Peyer's patch (tissue), 4 donors: ENCODE measurements around the gene SMYD3. TPM values are rescaled to one million over a fixed set of nuclear protein-coding genes. Genes with fewer than 3 reads are reported as not detected.
"Not testable (repeated sequence)": the region's sequence is repeated elsewhere in the genome, so short reads cannot be mapped to it uniquely, and the experiment has no call there.

Experiments used
- DNase-seq, 3 donors: peaks; one replicate each; pipeline ENCODE4 v3.0.0-alpha.2; 2017 to 2019
- H3K27ac ChIP-seq, 4 donors: fragments of 200-600 bp; sonication (generic); one replicate each; pipeline ENCODE4 v1.5.1; 2016 to 2019
- H3K27me3 ChIP-seq, 2 donors: fragments of 200-600 bp; sonication (generic); one replicate each; pipeline ENCODE4 v1.5.1; 2019
- H3K36me3 ChIP-seq, 3 donors: fragments of 200-600 bp; sonication (generic); one replicate each; pipeline ENCODE4 v1.5.1; 2016 to 2019
- H3K4me1 ChIP-seq, 4 donors: fragments of 200-600 bp; sonication (generic); one replicate each; pipeline ENCODE4 v1.5.1; 2016 to 2019
- H3K4me3 ChIP-seq, 4 donors: fragments of 200-600 bp; sonication (generic); 1 replicate in 3 of 4; 2 replicates in 1 of 4; pipeline ENCODE4 v1.5.1; 2016 to 2019; ENCODE audit warnings: mild to moderate bottlenecking in 1 of 4
- H3K9me3 ChIP-seq, 4 donors: fragments of 200-600 bp; sonication (generic); one replicate each; pipeline ENCODE4 v1.5.1; 2016 to 2019; ENCODE audit warnings: mild to moderate bottlenecking in 1 of 4
- POLR2A ChIP-seq, 2 donors: fragments of 450-650 bp; IDR thresholded peaks; one replicate each; pipeline ENCODE4 v1.5.1; 2017; ENCODE audit warnings: antibody characterized with exemption in 2 of 2, mild to moderate bottlenecking in 2 of 2, moderate library complexity in 2 of 2
- total RNA-seq, 4 donors: library from RNA; depleted of rRNA; stranded (reverse); fragments of >200 nt; gene quantifications; one replicate each; pipeline ENCODE4 v1.1.0, GENCODE V29; 2016
- TF ChIP-seq, protein P1 (sequence below), 6 experiments: fragments of 450-650 bp in 4 of 6; fragments of 200-600 bp in 2 of 6; sonication (generic) in 1 of 6; IDR thresholded peaks; one replicate each; pipeline ENCODE4 v1.5.1; 2017 to 2019; ENCODE audit warnings: antibody characterized with exemption in 6 of 6, mild to moderate bottlenecking in 3 of 6, moderate library complexity in 1 of 6

SMYD3 gene
- total RNA-seq, 4 donors from 2014 or later = 19.8 to 55.3 (median 26.9) TPM

DNA sequence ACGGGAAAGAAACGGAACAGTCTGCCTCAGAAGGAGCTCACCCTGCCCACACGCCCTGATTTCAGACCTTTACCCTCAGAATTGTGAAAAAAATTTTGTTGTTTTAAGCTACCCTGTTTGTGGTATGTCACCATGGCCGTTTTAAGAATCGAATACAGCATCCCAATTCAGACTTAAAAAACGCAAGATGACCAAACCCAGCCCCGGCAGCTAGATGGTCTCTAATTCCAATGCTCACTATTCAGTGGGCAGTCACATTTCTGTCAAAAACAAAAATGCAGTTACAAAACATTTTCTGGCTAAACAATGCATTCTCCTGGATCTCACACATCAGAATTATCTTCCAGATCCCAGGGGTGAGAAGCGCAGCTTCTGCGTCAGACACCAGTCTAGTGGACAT is 527.5 kb downstream of the SMYD3 start:
- DNase-seq = no peak
- Histone ChIP-seq H3K4me1 (no peaks in the 10 kb centered on the region), H3K27ac (no peak overlapping the region), H3K27me3 (no peaks in the 10 kb centered on the region), H3K36me3 (no peaks in the 10 kb centered on the region), H3K4me3 (no peak overlapping the region), H3K9me3 (no peaks in the 10 kb centered on the region)
- TF ChIP-seq, protein P1, sequence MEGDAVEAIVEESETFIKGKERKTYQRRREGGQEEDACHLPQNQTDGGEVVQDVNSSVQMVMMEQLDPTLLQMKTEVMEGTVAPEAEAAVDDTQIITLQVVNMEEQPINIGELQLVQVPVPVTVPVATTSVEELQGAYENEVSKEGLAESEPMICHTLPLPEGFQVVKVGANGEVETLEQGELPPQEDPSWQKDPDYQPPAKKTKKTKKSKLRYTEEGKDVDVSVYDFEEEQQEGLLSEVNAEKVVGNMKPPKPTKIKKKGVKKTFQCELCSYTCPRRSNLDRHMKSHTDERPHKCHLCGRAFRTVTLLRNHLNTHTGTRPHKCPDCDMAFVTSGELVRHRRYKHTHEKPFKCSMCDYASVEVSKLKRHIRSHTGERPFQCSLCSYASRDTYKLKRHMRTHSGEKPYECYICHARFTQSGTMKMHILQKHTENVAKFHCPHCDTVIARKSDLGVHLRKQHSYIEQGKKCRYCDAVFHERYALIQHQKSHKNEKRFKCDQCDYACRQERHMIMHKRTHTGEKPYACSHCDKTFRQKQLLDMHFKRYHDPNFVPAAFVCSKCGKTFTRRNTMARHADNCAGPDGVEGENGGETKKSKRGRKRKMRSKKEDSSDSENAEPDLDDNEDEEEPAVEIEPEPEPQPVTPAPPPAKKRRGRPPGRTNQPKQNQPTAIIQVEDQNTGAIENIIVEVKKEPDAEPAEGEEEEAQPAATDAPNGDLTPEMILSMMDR (IDR thresholded peaks at IDR 0.05) = no peak
- no peak for TF ChIP-seq POLR2A (IDR thresholded peaks at IDR 0.05)

DNA sequence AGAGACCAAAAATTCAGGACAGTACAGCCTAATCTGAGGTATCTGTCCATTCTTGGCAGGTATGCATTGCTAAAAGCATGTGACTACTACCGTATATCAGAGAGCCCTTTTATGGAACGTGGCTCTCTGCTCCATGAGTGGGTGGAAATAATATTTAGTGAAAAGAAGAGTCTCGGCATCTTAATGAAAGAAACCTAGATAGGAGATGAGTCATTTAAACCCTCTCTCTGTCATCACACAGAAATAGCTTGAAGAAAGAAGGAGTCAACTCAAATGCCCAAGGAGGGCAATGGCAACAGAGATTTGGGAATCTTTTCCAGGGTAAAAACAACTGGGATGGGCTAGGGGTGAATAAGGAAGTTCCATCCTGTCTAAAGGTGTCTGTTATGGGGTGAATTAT is 528.2 kb downstream of the SMYD3 start:
- Histone ChIP-seq H3K36me3 (no peaks in the 10 kb centered on the region), H3K4me1 (no peaks in the 10 kb centered on the region), H3K4me3 (no peak overlapping the region), H3K9me3 (no peaks in the 10 kb centered on the region), H3K27me3 (no peaks in the 10 kb centered on the region), H3K27ac (no peak overlapping the region)
- TF ChIP-seq, protein P1 (IDR thresholded peaks at IDR 0.05) = no peak
- TF ChIP-seq POLR2A (IDR thresholded peaks at IDR 0.05) = no peak
- no peak for DNase-seq

DNA sequence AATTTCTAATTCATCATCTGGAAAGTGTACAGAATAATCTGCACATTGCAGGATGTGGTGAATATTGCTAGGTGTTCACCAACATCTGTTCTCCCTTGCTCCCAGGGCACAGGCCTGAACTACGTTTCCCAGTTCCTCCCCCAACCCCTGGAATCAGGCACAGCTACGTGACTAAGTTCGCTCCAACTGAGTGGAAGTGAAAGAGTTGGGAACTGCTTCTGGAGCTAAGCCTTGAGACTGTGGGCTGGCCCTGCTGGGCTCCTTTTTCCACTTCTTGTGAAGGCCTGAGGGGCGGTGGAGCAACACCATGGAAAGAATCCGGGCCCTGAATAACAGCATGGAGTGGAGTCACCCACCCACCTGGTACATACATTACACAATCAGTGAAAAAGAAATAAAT is 534.6 kb downstream of the SMYD3 start:
- no peak for TF ChIP-seq POLR2A (IDR thresholded peaks at IDR 0.05)
- TF ChIP-seq, protein P1 (IDR thresholded peaks at IDR 0.05) = no peak
- H3K4me3 ChIP-seq = no peak overlapping the region
- H3K36me3 ChIP-seq = no peaks in the 10 kb centered on the region
- no peak overlapping the region for H3K27ac ChIP-seq
- no peak for DNase-seq
- H3K9me3 ChIP-seq = no peaks in the 10 kb centered on the region
- no peaks in the 10 kb centered on the region for H3K4me1 ChIP-seq
- no peaks in the 10 kb centered on the region for H3K27me3 ChIP-seq

DNA sequence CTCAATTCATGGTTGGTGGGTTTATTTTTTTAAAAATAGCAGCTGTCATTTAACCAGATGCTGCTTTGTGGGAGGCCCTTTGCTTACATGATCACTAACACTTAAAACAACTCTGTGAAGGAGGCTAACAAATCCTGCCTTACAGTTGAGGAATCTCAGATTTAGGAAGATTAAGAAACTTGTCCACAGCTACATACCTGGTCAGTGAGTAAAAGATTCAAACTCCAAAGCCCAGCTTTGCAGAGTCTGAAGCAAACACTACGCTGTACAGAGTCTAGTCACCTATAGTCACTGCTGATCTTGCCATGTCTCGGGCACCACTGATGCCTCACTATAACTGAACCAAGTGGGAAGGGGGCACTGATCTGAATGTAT is 535.4 kb downstream of the SMYD3 start:
- H3K27me3 ChIP-seq = no peaks in the 10 kb centered on the region
- TF ChIP-seq, protein P1 (IDR thresholded peaks at IDR 0.05) = no peak
- no peak for TF ChIP-seq POLR2A (IDR thresholded peaks at IDR 0.05)
- no peaks in the 10 kb centered on the region for H3K4me1 ChIP-seq

DNA sequence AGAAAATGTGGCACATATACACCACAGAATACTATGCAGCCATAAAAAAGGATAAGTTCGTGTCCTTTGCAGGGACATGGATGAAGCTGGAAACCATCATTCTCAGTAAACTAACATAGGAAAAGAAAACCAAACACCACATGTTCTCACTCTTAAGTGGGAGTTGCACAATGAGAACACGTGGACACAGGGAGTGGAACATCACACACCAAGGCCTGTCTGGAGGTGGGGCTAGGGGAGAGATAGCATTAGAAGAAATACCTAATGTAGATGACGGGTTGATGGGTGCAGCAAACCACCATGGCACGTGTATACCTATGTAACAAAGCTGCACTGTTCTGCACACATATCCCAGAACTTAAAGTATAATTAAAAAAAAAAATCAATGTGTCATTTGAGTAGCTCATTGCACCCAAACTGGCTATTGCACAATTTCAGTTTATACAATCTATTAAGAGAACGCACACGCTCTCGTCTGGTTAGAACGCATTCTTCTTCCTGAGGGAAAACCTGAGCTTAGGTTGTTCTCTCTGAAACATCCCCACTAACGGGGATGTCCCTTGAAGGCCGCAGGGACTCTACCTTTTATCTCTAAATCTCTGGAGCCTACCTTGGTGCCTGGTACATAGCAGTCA is 535.9 kb downstream of the SMYD3 start:
- not testable (repeated sequence) for H3K27me3 ChIP-seq, DNase-seq, H3K9me3 ChIP-seq, H3K36me3 ChIP-seq, H3K4me1 ChIP-seq, H3K4me3 ChIP-seq, H3K27ac ChIP-seq

More for the DNA sequence above, 535.4 kb downstream of the SMYD3 start:
- DNase-seq = no peak
- Histone ChIP-seq H3K27ac (no peak overlapping the region), H3K9me3 (no peaks in the 10 kb centered on the region), H3K36me3 (no peaks in the 10 kb centered on the region), H3K4me3 (no peak overlapping the region)

DNA sequence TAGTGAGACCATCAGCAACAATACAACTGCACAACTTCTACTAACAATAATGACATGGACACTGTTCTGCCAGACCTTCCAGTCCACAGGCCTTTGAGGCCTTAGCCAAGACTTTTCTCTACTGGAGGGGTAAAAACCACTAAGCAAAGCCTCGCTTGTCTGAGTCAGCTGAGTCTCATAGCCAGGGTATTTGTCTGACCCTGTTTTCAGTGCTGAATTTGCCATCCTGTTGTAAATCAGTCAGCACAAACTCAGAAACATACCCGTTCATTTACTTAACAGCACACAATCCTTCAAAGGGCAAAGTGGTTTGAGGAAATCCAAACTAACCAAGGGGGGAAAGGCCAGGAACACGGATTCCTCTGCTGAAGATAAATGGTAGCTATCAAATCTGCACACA is 537.8 kb downstream of the SMYD3 start:
- Histone ChIP-seq H3K4me3 (no peak overlapping the region), H3K36me3 (no peaks in the 10 kb centered on the region), H3K4me1 (no peaks in the 10 kb centered on the region), H3K27me3 (no peaks in the 10 kb centered on the region), H3K9me3 (no peaks in the 10 kb centered on the region), H3K27ac (no peak overlapping the region)
- no peak for DNase-seq
- TF ChIP-seq, protein P1 (IDR thresholded peaks at IDR 0.05) = no peak
- no peak for TF ChIP-seq POLR2A (IDR thresholded peaks at IDR 0.05)
